ENCODE measurements around the gene ZMYND8. TPM values are rescaled to one million over a fixed set of nuclear protein-coding genes. Genes with fewer than 3 reads are reported as not detected.
"Not testable (repeated sequence)": the region's sequence is repeated elsewhere in the genome, so short reads cannot be mapped to it uniquely, and the experiment has no call there.

Gene ZMYND8
- total RNA-seq, 4 donors from 2014 or later, result 22.7 to 44.5 (median 28.6) TPM

DNA sequence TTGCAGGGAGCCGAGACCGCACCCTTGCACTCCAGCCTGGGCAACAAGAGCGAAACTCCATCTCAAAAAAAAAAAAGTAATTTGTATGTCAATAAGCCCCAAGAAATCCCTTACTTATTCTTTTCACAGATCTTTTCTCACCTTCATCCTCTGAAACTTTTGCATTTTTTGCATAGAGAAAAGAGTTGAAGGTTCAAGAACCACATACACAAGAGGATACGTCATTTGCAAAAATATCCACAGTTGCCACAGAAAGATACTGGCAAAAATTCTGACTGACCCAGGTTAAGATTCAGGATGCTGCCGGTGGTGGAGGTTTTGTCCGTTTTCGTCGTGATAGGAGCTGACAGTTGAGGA is 94.5 kb downstream of the ZMYND8 start:
- no peak for ATAC-seq (ENCODE audit: low FRiP score)
- TF ChIP-seq CTCF (IDR thresholded peaks at IDR 0.05), result no peak

GRCh38 chr20:47261161-47261774 is 95.2 kb downstream of the ZMYND8 start:
- not testable (repeated sequence) for ATAC-seq (ENCODE audit: low FRiP score)

More for the DNA sequence above, 94.5 kb downstream of the ZMYND8 start:
- no peak for DNase-seq (ENCODE audit: low spot score)

DNA sequence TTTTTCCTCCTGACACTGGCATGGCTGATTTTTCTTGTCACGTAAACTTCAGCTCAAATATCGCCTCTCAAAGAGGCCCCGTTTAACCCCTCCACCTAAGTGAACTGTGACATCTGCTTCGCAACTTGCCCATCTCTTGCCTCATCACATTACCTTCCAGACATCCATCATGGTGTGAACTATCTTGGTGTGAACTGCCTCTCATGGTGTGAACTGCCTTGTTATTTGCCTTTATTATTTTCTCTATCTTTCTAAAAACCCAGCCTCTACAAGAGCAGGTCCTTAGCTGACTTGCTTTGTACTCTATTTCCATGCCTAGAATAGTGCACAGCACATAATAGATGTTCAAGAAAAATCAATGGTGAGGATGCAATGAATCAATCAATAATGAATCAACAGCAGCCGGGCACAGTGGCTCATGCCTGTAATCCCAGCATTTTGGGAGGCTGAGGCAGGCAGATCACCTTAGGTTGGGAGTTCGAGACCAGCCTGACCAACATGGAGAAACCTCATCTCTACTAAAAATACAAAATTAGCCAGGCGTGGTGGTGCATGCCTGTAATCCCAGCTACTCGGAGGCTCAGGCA is 95.9 kb downstream of the ZMYND8 start:
- not testable (repeated sequence) for ATAC-seq (ENCODE audit: low FRiP score); DNase-seq (ENCODE audit: low spot score)

More at GRCh38 chr20:47261161-47261774, 95.2 kb downstream of the ZMYND8 start:
- not testable (repeated sequence) for DNase-seq (ENCODE audit: low spot score)

DNA sequence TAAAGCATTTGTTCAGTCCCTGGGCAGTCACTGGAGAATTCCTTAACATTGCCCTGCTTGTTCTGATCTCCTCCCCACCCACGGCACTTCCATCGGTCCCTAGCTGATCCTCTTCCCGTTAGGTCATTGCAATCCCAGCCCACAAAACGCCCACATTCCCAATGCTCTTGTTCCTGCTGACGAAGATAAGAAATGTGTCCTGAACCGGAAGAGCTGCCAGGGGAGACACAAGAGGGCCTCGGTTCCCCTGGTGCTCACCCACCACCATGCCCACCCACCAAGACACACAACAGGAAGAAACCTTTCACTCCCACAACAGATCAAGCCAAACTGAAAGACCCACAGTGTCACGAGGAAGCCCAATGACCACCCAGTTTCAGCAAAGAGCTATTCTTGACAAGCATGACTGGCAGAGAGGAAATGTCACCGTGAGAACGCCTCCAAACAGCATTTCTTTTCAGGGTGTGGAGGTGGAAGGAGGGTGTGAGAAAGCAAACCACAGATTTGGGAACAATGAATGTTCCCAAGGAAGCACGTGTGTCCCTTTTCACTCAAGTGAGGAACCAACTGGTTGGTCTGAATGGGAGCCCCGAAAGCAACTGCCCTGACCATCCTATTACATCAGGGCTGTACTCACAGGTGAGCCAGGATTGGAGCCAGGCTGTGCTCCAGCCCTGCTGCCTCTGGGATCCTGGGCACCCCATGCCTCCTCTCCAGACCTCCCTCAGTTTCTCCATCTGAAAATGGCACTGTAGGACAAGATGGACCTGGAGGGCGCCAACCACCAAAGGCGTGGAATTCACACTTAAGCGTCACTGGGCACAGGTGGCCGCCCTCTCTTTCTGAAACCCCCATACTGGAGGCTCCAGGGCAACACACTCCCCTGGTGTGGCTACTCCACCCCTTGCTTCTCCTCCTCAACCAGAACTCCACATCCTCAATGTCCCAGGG is 97.5 kb downstream of the ZMYND8 start:
- no peak for ATAC-seq (ENCODE audit: low FRiP score)
- no peak for TF ChIP-seq CTCF (IDR thresholded peaks at IDR 0.05)
- no peak for DNase-seq (ENCODE audit: low spot score)

GRCh38 chr20:47257771-47258170 is 98.7 kb downstream of the ZMYND8 start:
- TF ChIP-seq CTCF (IDR thresholded peaks at IDR 0.05), result no peak
- no peak for ATAC-seq (ENCODE audit: low FRiP score)

DNA sequence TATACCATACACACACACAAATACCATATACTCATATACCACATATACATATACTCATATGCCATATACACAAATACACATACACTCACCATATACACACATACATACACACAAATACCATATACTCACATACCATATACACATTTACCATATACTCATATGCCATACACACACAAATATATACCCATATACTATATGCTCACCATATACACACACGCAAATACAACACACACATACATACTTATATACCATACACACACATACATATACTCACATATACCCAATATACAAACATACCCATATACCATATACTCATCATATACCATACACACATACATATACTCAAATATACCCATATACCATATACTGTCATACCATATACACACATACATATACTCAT is 99.2 kb downstream of the ZMYND8 start:
- DNase-seq (ENCODE audit: low spot score), result no peak
- ATAC-seq (ENCODE audit: low FRiP score), result no peak
- no peak for TF ChIP-seq CTCF (IDR thresholded peaks at IDR 0.05)

More at GRCh38 chr20:47257771-47258170, 98.7 kb downstream of the ZMYND8 start:
- no peak for DNase-seq (ENCODE audit: low spot score)

GRCh38 chr20:47256668-47257236 is 99.7 kb downstream of the ZMYND8 start:
- no peak for DNase-seq (ENCODE audit: low spot score)
- no peak for ATAC-seq (ENCODE audit: low FRiP score)
- no peak for TF ChIP-seq CTCF (IDR thresholded peaks at IDR 0.05)
